Neural progenitor cell (in vitro differentiated cells): ENCODE measurements around the gene S100A2.

Experiments
- EZH2 ChIP-seq: fragments of 200-600 bp; sonication (generic); IDR thresholded peaks from 2 replicates; pipeline ENCODE4 v1.6.1; 2017; ENCODE audit warnings: antibody characterized with exemption, mild to moderate bottlenecking, moderate library complexity
- EZH2phosphoT487 ChIP-seq: fragments of 200-600 bp; sonication (generic); IDR thresholded peaks from 2 replicates; pipeline ENCODE4 v1.6.1; 2017; ENCODE audit warnings: antibody characterized with exemption
- TF ChIP-seq, protein P1 (sequence below): fragments of 200-600 bp; sonication (generic); IDR thresholded peaks from 2 replicates; pipeline ENCODE4 v1.5.1; 2017; ENCODE audit warnings: antibody characterized with exemption, mild to moderate bottlenecking

DNA sequence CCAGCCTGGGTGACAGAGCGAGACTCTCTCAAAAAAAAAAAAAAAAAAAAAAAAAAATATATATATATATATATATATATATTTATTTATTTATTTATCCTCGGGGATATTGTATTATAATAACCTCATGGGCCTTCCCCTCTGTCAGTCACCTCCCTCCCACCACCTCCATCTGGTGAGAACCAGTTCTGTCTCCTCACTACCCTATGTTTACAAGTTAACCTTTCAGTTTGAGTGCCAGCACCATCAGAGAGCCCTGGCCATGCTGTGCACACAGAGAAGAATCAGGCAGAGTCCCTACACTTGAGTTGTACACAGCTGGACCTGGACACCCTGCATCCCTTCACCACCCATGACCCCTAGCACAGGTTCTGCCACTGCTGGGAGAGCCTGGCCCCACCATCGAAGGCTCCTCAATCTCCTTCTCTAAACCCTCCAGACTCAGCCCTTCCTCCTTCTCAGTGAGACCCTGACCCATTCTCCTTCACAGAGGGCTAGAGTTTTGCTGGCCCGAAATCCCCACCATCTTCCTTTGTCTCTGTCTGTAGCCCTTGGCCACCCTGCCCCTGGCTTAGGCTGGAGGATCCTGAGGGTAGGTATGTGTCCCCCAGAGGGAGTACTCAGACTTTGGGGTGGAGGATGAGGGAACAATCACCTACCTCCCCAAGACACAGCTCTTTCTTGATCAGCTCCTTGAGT is 26.1 kb downstream of the S100A2 start:
- TF ChIP-seq, protein P1, sequence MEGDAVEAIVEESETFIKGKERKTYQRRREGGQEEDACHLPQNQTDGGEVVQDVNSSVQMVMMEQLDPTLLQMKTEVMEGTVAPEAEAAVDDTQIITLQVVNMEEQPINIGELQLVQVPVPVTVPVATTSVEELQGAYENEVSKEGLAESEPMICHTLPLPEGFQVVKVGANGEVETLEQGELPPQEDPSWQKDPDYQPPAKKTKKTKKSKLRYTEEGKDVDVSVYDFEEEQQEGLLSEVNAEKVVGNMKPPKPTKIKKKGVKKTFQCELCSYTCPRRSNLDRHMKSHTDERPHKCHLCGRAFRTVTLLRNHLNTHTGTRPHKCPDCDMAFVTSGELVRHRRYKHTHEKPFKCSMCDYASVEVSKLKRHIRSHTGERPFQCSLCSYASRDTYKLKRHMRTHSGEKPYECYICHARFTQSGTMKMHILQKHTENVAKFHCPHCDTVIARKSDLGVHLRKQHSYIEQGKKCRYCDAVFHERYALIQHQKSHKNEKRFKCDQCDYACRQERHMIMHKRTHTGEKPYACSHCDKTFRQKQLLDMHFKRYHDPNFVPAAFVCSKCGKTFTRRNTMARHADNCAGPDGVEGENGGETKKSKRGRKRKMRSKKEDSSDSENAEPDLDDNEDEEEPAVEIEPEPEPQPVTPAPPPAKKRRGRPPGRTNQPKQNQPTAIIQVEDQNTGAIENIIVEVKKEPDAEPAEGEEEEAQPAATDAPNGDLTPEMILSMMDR = no peak
- no peak for TF ChIP-seq EZH2
- TF ChIP-seq EZH2phosphoT487 = no peak
